ENCODE measurements around the gene MACF1. TPM values are rescaled to one million over a fixed set of nuclear protein-coding genes. Genes with fewer than 3 reads are reported as not detected.

MACF1 gene
- total and polyA plus RNA-seq, 2 donors from 2014 or later = 65.7 to 387 TPM

GRCh38 chr1:39413902-39414528 lies 209.5 kb downstream of the MACF1 start:
- Histone ChIP-seq H3K36me3 (ENCODE audit: control insufficient read depth in 2 of 3, insufficient read depth in 3 of 3, low read length in 3 of 3) (peaks cover 0 to 2% (median 2%) of the 10 kb centered on the region in 3 donors), H3K9ac (ENCODE audit: low read length in 3 of 3) (no peak overlapping the region), H3K27ac (ENCODE audit: low read depth in 2 of 2, low read length in 2 of 2) (no peak overlapping the region), H3K9me3 (ENCODE audit: control insufficient read depth in 2 of 3, insufficient read depth in 1 of 3, low read length in 3 of 3) (no peaks in the 10 kb centered on the region), H3K4me3 (ENCODE audit: low read length in 3 of 3) (peak overlapping the region in 1 of 3 donors; percentile 40), H3K4me1 (ENCODE audit: control insufficient read depth in 2 of 3, insufficient read depth in 2 of 3, low read depth in 1 of 3, low read length in 3 of 3) (peaks cover 6 to 46% (median 40%) of the 10 kb centered on the region in 3 donors), H3K27me3 (ENCODE audit: control insufficient read depth, insufficient read depth, low read length) (no peaks in the 10 kb centered on the region)
- FAIRE-seq = no peak
- DNase-seq = no peak
- TF ChIP-seq CTCF (IDR thresholded peaks at IDR 0.05; ENCODE audit: borderline replicate concordance, extremely low read depth, insufficient read depth) = no peak
- intact Hi-C loops (cut with DNase I) = no loop called here

GRCh38 chr1:39415553-39415952 lies 211.1 kb downstream of the MACF1 start:
- H3K9ac ChIP-seq (ENCODE audit: low read length in 3 of 3) = no peak overlapping the region
- peak in 2 of 5 donors; percentile 41 to 52 for DNase-seq
- intact Hi-C loops (cut with DNase I) = no loop called here
- FAIRE-seq = no peak
- peaks cover 4 to 36% (median 33%) of the 10 kb centered on the region in 3 donors for H3K4me1 ChIP-seq (ENCODE audit: control insufficient read depth in 2 of 3, insufficient read depth in 2 of 3, low read depth in 1 of 3, low read length in 3 of 3)
- H3K4me3 ChIP-seq (ENCODE audit: low read length in 3 of 3) = no peak overlapping the region
- H3K36me3 ChIP-seq (ENCODE audit: control insufficient read depth in 2 of 3, insufficient read depth in 3 of 3, low read length in 3 of 3) = peaks cover 0 to 2% (median 2%) of the 10 kb centered on the region in 3 donors
- H3K27me3 ChIP-seq (ENCODE audit: control insufficient read depth, insufficient read depth, low read length) = no peaks in the 10 kb centered on the region
- H3K27ac ChIP-seq (ENCODE audit: low read depth in 2 of 2, low read length in 2 of 2) = no peak overlapping the region
- no peaks in the 10 kb centered on the region for H3K9me3 ChIP-seq (ENCODE audit: control insufficient read depth in 2 of 3, insufficient read depth in 1 of 3, low read length in 3 of 3)
- TF ChIP-seq CTCF (IDR thresholded peaks at IDR 0.05; ENCODE audit: borderline replicate concordance, extremely low read depth, insufficient read depth) = no peak

GRCh38 chr1:39416609-39417008 lies 212.1 kb downstream of the MACF1 start:
- H3K36me3 ChIP-seq (ENCODE audit: control insufficient read depth in 2 of 3, insufficient read depth in 3 of 3, low read length in 3 of 3) = peaks cover 0 to 2% (median 0%) of the 10 kb centered on the region in 3 donors
- no peak overlapping the region for H3K27ac ChIP-seq (ENCODE audit: low read depth in 2 of 2, low read length in 2 of 2)
- intact Hi-C loops (cut with DNase I) = no loop called here
- peaks cover 0 to 27% (median 23%) of the 10 kb centered on the region in 3 donors for H3K4me1 ChIP-seq (ENCODE audit: control insufficient read depth in 2 of 3, insufficient read depth in 2 of 3, low read depth in 1 of 3, low read length in 3 of 3)
- H3K9ac ChIP-seq (ENCODE audit: low read length in 3 of 3) = no peak overlapping the region
- FAIRE-seq (no peak), DNase-seq (no peak)
- H3K27me3 ChIP-seq (ENCODE audit: control insufficient read depth, insufficient read depth, low read length) = no peaks in the 10 kb centered on the region
- TF ChIP-seq CTCF (IDR thresholded peaks at IDR 0.05; ENCODE audit: borderline replicate concordance, extremely low read depth, insufficient read depth) = no peak
- H3K4me3 ChIP-seq (ENCODE audit: low read length in 3 of 3) = no peak overlapping the region
- H3K9me3 ChIP-seq (ENCODE audit: control insufficient read depth in 2 of 3, insufficient read depth in 1 of 3, low read length in 3 of 3) = no peaks in the 10 kb centered on the region

All from kidney (tissue), 14 donors.